ENCODE measurements around the gene AHRR. TPM values are rescaled to one million over a fixed set of nuclear protein-coding genes. Genes with fewer than 3 reads are reported as not detected.

AHRR gene
- total and polyA plus RNA-seq, 10 of the 15 experiments (the other 5 are each of a cell fraction or from before 2014, with no cell fraction given): 0.90 to 35.2 (median 19.2) TPM

- in situ Hi-C loops (cut with MboI): no loop called here
- peaks cover 7 to 14% of the 10 kb centered on the region in 2 experiments; a peak in 3 of 4 replicates for H3K36me3 ChIP-seq (ENCODE audit: control insufficient read depth in 2 of 2, insufficient read depth in 2 of 2, low read length in 1 of 2)
- FAIRE-seq: no peak
- ChIA-PET CTCF (no interaction called here), SMC1A (ENCODE audit: uncharacterized antibody, unreplicated experiment) (interaction anchor here (0.8 to 1.2 kb wide), 2 partner anchors 12 to 20 kb away, joined by 3 read pairs; no protein-coding TSS in a partner anchor), RAD21 (ENCODE audit: unreplicated experiment) (no interaction called here), POLR2A (no interaction called here)
- H3K27me3 ChIP-seq (replicated peaks in 1 of 2; ENCODE audit: control insufficient read depth in 2 of 2, insufficient read depth in 2 of 2, low read length in 1 of 2): no peaks in the 10 kb centered on the region
- H3K4me2 ChIP-seq (ENCODE audit: control insufficient read depth, insufficient read depth): no peak overlapping the region
- DNase-seq (ENCODE audit: low read depth, low spot score): no peak
- no peak for ATAC-seq
- H3K4me1 ChIP-seq (ENCODE audit: control insufficient read depth, insufficient read depth, low read length): no peaks in the 10 kb centered on the region
- H3K9ac ChIP-seq (ENCODE audit: control insufficient read depth, insufficient read depth, low read length): no peak overlapping the region
- BruUV-seq (replicated peaks): no TSS peak
- H3K27ac ChIP-seq (ENCODE audit: control insufficient read depth, insufficient read depth): no peak overlapping the region
- no peaks in the 10 kb centered on the region for H3K9me3 ChIP-seq (replicated peaks; ENCODE audit: control insufficient read depth, insufficient read depth, low read length)
- intact Hi-C loops (cut with micrococcal nuclease; ENCODE audit: unreplicated experiment): no loop called here
- H4K20me1 ChIP-seq (ENCODE audit: control insufficient read depth, insufficient read depth): no peaks in the 10 kb centered on the region
- H3K4me3 ChIP-seq: no peak overlapping the region
- H2AFZ ChIP-seq (ENCODE audit: control insufficient read depth, low read depth, low read length): no peak overlapping the region
- H3K79me2 ChIP-seq (ENCODE audit: control insufficient read depth, insufficient read depth, low read length): peaks cover 15% of the 10 kb centered on the region
- 90% methylated on average over 14 of the region's 14 CpGs for WGBS (ENCODE audit: insufficient coverage, insufficient replicate concordance, low lambda C conversion rate, missing lambda C conversion rate)
- TF ChIP-seq CBX5 (IDR thresholded peaks at IDR 0.05; ENCODE audit: low read depth): no peak
- TF ChIP-seq USF1 (IDR thresholded peaks at IDR 0.05; ENCODE audit: borderline replicate concordance, extremely low read length, insufficient read depth, low read depth, low read length): no peak
- no peak for TF ChIP-seq ZNF207 (IDR thresholded peaks at IDR 0.05; ENCODE audit: borderline replicate concordance)
- no peak for TF ChIP-seq RB1 (IDR thresholded peaks at IDR 0.05; ENCODE audit: borderline replicate concordance)
- TF ChIP-seq MEF2A (IDR thresholded peaks at IDR 0.05; ENCODE audit: insufficient read depth, low read depth, low read length): no peak
- no peak for TF ChIP-seq EZH2 (IDR thresholded peaks at IDR 0.05; ENCODE audit: borderline replicate concordance, control insufficient read depth, low read depth, low read length)
- TF ChIP-seq E2F8 (IDR thresholded peaks at IDR 0.05; ENCODE audit: low read depth, partially characterized antibody): no peak
- TF ChIP-seq ZZZ3 (IDR thresholded peaks at IDR 0.05; ENCODE audit: control insufficient read depth, insufficient read length, low read depth): no peak
- no peak for TF ChIP-seq NFXL1 (IDR thresholded peaks at IDR 0.05; ENCODE audit: borderline replicate concordance)
- TF ChIP-seq, protein P1, sequence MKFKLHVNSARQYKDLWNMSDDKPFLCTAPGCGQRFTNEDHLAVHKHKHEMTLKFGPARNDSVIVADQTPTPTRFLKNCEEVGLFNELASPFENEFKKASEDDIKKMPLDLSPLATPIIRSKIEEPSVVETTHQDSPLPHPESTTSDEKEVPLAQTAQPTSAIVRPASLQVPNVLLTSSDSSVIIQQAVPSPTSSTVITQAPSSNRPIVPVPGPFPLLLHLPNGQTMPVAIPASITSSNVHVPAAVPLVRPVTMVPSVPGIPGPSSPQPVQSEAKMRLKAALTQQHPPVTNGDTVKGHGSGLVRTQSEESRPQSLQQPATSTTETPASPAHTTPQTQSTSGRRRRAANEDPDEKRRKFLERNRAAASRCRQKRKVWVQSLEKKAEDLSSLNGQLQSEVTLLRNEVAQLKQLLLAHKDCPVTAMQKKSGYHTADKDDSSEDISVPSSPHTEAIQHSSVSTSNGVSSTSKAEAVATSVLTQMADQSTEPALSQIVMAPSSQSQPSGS (IDR thresholded peaks at IDR 0.05; ENCODE audit: low read length): no peak
- TF ChIP-seq E4F1 (IDR thresholded peaks at IDR 0.05; ENCODE audit: borderline replicate concordance, partially characterized antibody): no peak
These were observed 35.4 kb upstream of the AHRR start for GRCh38 chr5:285991-286557.

Data from GM12878 (cell line).